Thyroid gland (tissue), 4 donors: ENCODE results near the gene RYR2. TPM values are rescaled to one million over a fixed set of nuclear protein-coding genes. Genes with fewer than 3 reads are reported as not detected.

Source experiments
- DNase-seq, 2 donors: peaks; one replicate each; pipeline ENCODE4 v3.0.0-alpha.2; 2019
- H3K27ac ChIP-seq, 3 donors: fragments of 200-600 bp; sonication (generic); 1 replicate in 2 of 3; 2 replicates in 1 of 3; pipeline ENCODE4 v1.5.1; 2016 to 2019; ENCODE audit warnings: mild to moderate bottlenecking in 1 of 3, moderate library complexity in 1 of 3
- H3K27me3 ChIP-seq: fragments of 200-600 bp; sonication (generic); one replicate; pipeline ENCODE4 v1.5.1; 2019
- H3K36me3 ChIP-seq, 2 donors: fragments of 200-600 bp; sonication (generic); one replicate each; pipeline ENCODE4 v1.5.1; 2016 to 2019
- H3K4me1 ChIP-seq, 2 donors: fragments of 200-600 bp; sonication (generic); one replicate each; pipeline ENCODE4 v1.5.1; 2017 to 2019
- H3K4me3 ChIP-seq, 3 donors: fragments of 200-600 bp; sonication (generic); replicated peaks in 1 of 3; 1 replicate in 2 of 3; 2 replicates in 1 of 3; pipeline ENCODE4 v1.5.1; 2016; ENCODE audit warnings: mild to moderate bottlenecking in 1 of 3
- H3K9me3 ChIP-seq: fragments of 200-600 bp; sonication (generic); one replicate; pipeline ENCODE4 v1.5.1; 2017
- CTCF ChIP-seq, 6 experiments: fragments of 200-600 bp in 3 of 6; fragments of 450-650 bp in 3 of 6; sonication (generic) in 3 of 6; IDR thresholded peaks; one replicate each; pipeline ENCODE4 v1.5.1; 2016 to 2019; ENCODE audit warnings: antibody characterized with exemption in 6 of 6, mild to moderate bottlenecking in 2 of 6, inconsistent platforms in 1 of 6, moderate library complexity in 1 of 6
- POLR2A ChIP-seq, 2 donors: fragments of 450-650 bp; IDR thresholded peaks; one replicate each; pipeline ENCODE4 v1.6.1; 2017; ENCODE audit warnings: antibody characterized with exemption in 2 of 2, mild to moderate bottlenecking in 2 of 2, moderate library complexity in 1 of 2
- WGBS, 2 donors: methylation state at CpG; one replicate each; pipeline ENCODE4 v1.1.5; 2017; 5-methylcytosine and 5-hydroxymethylcytosine counted together
- intact Hi-C: fragments of 100-400 bp; cut with DNase I; formaldehyde crosslinking; loops from one replicate; pipeline ENCODE4 v1.15.1; 2023
- total RNA-seq, 4 donors: library from RNA; depleted of rRNA; stranded (reverse); fragments of >200 nt; gene quantifications; one replicate each; pipeline ENCODE4 v1.2.3, GENCODE V29; 2016

RYR2 gene
- total RNA-seq, 4 donors from 2014 or later, result 6.6 to 31.8 (median 28.2) TPM

GRCh38 chr1:236998546-236998945, 43.4 kb upstream of the RYR2 start:
- Histone ChIP-seq H3K4me1 (peaks cover 6 to 13% of the 10 kb centered on the region in 2 donors), H3K9me3 (no peaks in the 10 kb centered on the region), H3K4me3 (no peak overlapping the region), H3K27ac (peak overlapping the region; percentile 74 to 90 (median 82)), H3K27me3 (no peaks in the 10 kb centered on the region), H3K36me3 (no peaks in the 10 kb centered on the region)
- no peak for TF ChIP-seq POLR2A (IDR thresholded peaks at IDR 0.05)
- TF ChIP-seq CTCF (IDR thresholded peaks at IDR 0.05), result no peak
- DNase-seq, result no peak
- intact Hi-C loops, result no loop called here
- 79 to 81% methylated on average over 3 of the region's 3 CpGs for WGBS, 2 donors

- TF ChIP-seq POLR2A (IDR thresholded peaks at IDR 0.05), result no peak
- TF ChIP-seq CTCF (IDR thresholded peaks at IDR 0.05), result no peak
- WGBS, 2 donors, result 92 to 97% methylated on average over 4 of the region's 4 CpGs
- no peak overlapping the region for H3K4me3 ChIP-seq
- no peaks in the 10 kb centered on the region for H3K9me3 ChIP-seq
- DNase-seq, result no peak
- H3K36me3 ChIP-seq, result no peaks in the 10 kb centered on the region
- peaks cover 6 to 13% of the 10 kb centered on the region in 2 donors for H3K4me1 ChIP-seq
- intact Hi-C loops, result no loop called here
- H3K27me3 ChIP-seq, result no peaks in the 10 kb centered on the region
- H3K27ac ChIP-seq, result no peak overlapping the region
These were observed 41.8 kb upstream of the RYR2 start for GRCh38 chr1:237000191-237000590.

GRCh38 chr1:237003516-237003915, 38.5 kb upstream of the RYR2 start:
- WGBS, 2 donors, result 74 to 76% methylated on average over 8 of the region's 8 CpGs
- Histone ChIP-seq H3K4me3 (no peak overlapping the region), H3K27me3 (no peaks in the 10 kb centered on the region), H3K9me3 (no peaks in the 10 kb centered on the region), H3K4me1 (no peaks in the 10 kb centered on the region), H3K27ac (no peak overlapping the region), H3K36me3 (no peaks in the 10 kb centered on the region)
- TF ChIP-seq POLR2A (IDR thresholded peaks at IDR 0.05) (no peak), CTCF (IDR thresholded peaks at IDR 0.05) (no peak)
- DNase-seq, result no peak
- intact Hi-C loops, result no loop called here

GRCh38 chr1:237004116-237004515, 37.9 kb upstream of the RYR2 start, which contains the start of gene MT1HL1:
Gene MT1HL1 (minus strand): TSS chr1:237004441. CDS start chr1:237004372, 69 bp downstream.
- H3K4me3 ChIP-seq, result no peak within 1 kb of the TSS
- DNase-seq, result no peak
- no peaks in the 10 kb centered on the region for H3K4me1 ChIP-seq
- intact Hi-C loops, result no loop called here
- H3K9me3 ChIP-seq, result no peaks in the 10 kb centered on the region
- no peak within 1 kb of the TSS for H3K27ac ChIP-seq
- TF ChIP-seq POLR2A (IDR thresholded peaks at IDR 0.05) (no peak), CTCF (IDR thresholded peaks at IDR 0.05) (no peak)
- no peaks in the 10 kb centered on the region for H3K27me3 ChIP-seq
- WGBS, 2 donors, result 91 to 92% methylated on average over 18 of the region's 18 CpGs
- no peaks in the 10 kb centered on the region for H3K36me3 ChIP-seq

GRCh38 chr1:237005674-237006073, 36.3 kb upstream of the RYR2 start:
- Histone ChIP-seq H3K27ac (no peak overlapping the region), H3K4me1 (peaks cover 6 to 8% of the 10 kb centered on the region in 2 donors), H3K4me3 (no peak overlapping the region), H3K36me3 (no peaks in the 10 kb centered on the region), H3K27me3 (no peaks in the 10 kb centered on the region), H3K9me3 (no peaks in the 10 kb centered on the region)
- no peak for TF ChIP-seq CTCF (IDR thresholded peaks at IDR 0.05)
- no peak for TF ChIP-seq POLR2A (IDR thresholded peaks at IDR 0.05)
- intact Hi-C loops, result no loop called here
- no peak for DNase-seq
- 50 to 60% methylated on average over 4 of the region's 4 CpGs for WGBS, 2 donors
